ENCODE data around the gene TMEM181.

Gene TMEM181

DNA sequence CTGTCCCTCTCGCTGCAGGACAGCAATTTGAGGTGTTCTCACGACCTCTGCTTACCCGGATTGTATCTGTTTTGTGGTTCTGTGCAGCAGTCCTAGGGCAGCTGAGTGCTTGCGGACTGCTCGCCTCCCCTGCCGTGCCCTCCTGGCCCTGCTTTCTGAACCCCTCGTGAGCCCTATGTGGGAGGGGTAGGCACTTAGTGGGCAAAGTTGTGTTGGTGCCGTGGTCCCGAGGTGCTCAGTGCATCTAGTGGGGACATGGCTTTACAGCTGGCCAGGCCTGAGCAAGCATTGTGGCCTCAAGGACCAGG, 5.2 kb downstream of the TMEM181 start:
- no peak for DNase-seq

DNA sequence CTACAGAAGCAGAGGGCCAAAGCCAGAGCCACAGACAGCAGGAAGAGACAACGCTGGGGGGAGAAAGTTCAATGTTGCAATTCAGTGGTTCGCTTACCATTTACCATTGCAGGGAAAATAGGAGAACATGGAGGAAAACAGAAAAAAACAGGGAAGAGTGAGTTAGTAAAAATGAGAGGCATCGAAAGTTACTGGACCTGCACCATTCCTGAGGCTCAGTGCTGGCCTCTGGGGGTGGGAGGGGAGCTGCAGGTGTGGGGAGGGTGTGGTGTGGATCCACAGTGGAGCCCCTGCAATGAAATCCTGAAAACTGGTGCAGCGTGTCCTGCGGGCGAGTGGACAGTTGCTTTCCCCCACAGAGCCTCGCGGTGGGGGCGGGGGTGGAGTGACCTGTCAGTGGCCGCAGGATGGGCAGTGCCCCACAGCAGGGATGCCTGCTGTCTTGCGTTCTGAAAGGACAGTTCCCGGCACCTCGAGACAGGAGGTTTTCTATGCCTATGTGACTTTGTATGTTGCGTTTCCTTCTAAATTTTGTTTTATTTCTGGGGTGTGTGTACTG, 5.7 kb downstream of the TMEM181 start:
- DNase-seq: no peak

DNA sequence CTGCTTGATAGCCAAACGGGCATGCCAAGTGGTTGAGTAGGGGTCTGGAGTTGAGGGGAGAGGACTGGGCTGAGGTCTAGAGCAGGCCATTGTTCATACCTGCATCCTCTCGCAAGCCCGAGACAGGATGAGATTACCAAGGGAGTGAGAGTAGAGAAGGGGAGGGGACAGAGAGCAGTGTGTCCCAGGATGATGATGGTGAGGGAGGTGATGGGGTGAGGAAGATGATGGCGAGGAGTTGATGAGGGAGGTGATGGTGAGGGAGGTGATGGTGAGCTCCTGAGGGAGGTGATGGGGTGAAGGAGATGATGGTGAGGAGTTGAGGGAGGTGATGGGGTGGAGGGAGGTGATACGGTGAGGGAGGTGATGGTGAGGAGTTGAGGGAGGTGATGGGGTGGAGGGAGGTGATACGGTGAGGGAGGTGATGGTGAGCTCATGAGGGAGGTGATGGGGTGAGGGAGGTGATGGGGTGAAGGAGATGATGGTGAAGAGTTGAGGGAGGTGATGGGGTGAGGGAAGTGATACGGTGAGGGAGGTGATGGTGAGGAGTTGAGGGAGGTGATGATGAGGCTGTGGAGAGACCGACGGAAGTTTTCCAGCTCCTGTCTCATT, 6.4 kb downstream of the TMEM181 start:
- no peak for DNase-seq

DNA sequence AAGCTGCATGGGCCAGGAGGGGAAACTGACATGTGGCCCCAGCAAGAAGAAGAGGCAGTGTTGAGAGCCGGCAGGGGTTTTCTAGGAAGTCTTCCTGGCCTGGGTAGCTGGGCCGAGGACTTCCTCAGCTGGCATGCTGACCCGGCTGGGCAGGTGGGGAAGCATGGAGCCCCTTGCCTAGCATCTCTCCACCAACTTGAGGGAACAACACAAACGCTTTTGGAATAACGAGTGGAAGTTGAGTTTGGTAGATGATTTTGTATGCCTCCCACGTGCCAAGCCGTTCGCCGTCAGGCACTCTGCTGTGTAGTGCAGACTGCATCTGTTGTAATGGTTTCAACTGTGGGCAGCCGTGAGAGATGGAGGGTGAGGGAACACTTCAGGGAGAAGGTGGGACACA, 7.3 kb downstream of the TMEM181 start:
- DNase-seq: no peak

DNA sequence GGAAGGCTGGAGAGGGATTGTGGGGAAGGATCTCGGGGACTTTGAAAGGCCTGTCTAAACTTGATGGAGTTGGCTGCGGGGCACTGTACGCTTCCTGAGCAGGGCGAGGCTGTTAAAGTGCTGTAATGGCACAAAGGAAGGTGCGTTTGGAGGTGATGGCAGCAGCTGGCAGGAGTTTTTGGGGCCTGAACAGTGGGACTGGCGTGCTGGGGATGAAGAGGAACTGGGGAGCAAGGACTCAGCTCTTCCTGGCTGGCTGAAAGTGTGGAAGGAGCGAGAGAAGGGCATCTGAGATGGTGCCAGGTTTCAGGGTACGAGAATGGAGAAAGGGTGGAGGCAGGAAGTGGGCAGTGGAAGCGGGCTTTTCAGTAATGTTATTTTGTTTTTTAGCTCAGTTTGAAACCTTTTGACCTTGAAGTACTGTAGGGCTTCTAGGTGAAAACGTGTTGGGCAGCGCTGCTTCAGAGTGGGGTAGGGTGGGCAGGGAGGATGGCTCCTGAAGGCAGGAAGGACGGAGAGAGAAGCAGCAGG, 8.0 kb downstream of the TMEM181 start:
- no peak for DNase-seq

DNA sequence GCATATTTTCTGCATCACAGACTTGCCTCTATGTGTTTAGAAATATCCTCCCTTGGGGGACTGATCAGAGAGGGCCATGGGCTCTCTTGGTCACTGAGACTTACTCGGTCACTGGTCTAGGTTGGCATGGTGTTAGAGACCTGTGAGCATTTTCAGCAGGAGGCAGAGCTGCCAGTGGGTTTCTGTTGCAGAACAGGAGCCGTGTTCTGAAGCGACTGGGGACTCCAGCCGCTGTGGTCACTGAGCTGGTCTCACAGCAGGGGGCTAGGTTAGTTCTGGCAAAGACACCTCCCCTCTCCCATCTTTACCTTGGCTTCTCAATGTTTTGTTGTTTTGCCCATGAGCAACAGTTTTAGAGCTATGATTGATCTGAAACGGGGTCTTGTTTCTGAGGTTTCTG, 8.7 kb downstream of the TMEM181 start:
- no peak for DNase-seq

DNA sequence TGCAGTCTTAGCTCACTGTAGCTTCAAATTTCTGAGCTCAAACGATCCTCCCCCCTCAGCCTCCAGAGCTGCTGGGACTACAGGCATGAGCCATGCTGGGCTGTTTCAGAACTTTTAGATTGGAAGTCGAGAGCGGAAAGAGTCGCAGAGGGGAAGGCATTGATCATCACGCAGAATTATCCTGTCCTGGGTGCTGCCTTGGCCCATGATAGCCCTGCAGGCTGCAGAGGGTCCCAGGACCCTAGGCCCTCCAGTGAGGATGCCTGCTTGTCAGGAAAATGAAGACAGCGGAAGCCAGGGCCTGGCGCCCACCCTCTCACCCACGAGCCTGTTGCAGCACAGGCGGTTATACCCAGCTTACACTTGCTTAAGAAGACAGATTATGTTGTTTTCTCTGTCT, 9.1 kb downstream of the TMEM181 start:
- DNase-seq: no peak

DNA sequence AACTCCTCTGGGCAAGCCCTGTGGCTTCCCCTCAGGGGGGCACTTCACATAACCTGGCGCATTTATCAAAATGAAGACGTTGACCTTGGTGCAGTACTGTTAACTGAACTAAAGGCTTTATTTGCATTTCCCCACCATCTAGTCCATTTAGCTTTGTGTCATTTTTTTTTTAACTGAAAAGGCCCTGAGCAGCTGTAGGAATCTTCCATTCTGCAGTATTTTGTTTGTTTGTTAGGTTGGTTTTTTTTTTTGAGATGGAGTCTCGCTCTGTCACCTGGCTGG, 10.7 kb downstream of the TMEM181 start:
- DNase-seq: no peak

DNA sequence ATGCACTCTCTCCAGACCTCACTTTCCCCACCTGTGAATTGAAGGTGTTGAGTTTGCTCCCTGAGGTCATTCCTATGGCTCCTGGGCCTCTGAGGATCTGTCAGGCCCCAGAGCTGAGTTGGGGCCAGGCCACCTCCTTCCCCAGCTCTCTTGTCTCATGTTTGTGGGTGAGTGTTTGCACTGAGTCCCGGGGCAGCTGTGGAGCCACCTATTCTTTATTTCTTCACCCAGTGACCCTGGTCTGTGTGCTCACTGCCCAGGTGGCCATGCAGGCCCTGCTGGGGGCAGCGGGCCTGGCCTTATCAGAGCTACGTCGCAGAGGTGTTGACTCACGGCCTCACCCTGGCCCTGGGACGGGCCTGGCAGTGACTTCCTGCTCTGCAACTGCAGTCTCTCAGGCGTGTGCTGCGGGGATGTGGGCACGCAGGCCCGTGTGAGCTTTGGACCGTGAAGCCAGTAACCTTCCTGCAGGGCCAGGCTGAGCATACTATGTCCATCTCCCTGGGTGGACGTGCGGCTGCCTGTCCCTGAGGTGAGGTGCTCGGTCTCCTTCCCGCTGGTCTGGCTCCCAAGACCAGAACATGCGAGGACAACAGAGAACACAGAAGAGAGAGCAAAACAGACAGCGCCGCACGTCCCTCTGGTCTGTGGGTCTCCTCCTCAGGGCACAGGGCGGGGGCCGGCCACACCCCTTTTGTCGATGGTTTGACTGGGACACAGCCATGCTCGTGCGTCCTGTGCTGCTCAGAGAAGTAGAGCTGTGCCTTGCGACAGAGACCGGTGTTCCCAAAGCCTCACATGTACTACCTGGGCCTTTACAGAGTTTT, 12.1 kb downstream of the TMEM181 start:
- peak in 1 of 4 experiments; percentile 35 for DNase-seq

DNA sequence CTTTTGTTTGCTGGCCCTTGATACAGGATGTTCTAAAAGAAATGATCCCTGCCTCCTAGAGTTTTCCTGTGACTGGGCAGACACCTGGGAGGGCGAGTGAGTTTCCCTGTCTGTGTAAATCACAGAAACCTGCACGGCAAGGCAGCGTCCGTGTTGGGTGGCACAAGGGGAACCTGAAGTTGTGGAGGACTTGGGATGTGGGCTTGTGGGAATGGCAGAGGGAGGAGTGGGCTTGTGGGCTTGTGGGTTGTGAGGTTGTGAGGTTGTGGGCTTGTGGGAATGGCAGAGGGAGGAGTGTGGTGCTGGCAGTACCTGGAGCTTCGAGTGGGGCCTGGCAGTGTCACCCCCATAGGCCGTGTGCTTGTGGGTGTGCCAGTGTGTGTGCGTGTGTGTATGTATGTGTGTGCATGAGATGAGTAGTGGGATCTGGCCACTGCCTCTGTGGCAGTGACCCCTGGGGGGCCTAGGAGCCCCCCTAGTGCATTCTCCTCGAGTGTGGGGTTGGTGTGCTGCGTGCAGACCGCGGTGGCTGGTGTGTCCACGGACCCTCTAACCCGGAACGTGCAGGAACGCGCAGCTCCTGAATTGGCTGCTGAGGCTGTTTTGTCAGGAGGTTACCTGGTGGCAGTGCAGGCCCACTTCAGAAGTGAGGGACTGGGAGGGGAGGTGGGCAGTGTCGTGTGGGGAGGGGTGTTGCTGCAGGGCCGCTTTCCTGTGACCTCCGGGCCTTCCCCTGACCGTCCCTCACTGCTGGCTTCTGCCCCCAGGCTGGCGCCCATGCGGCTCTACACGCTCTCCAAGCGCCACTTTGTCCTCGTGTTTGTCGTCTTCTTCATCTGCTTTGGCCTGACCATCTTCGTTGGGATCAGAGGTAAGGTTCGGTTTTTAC, 13.0 kb downstream of the TMEM181 start:
- no peak for DNase-seq

DNA sequence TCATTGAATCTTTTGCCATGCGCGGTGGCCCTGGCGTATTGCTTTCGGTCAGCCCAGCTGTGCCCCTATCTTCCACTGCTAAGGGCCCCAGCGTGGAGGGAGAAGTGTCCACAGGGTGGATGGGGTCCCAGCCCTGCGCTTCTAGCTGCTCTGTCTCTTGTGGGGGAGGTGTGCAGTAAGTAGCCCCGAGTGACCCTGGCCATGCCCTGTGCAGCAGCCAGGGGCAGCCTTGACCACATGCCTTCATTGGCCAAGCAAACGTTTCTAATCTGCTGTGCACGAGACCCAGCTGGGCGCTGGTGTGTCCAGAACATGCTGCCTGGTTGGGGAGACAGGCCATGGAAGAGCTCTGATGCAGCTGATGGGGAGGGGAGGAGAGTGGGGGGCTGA, 13.6 kb downstream of the TMEM181 start:
- DNase-seq: no peak

DNA sequence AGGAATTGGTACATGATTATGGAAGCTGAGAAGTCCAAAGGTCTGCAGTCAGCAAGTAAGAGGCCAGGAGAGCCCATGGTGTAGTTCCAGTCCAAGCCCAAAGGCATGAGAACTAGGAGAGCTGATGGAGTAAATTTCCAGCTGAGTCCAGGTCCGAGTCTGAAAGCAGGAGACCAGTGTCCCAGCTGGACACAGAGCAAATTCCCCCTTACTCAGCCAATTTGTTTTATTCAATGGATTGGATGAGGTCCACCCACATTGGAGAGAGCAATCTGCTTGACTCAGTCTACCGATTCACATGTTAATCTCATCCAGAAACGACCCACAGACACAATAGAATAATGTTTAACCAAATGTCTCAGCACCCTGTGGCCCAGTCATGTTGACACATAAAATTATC, 14.9 kb downstream of the TMEM181 start:
- DNase-seq: no peak

DNA sequence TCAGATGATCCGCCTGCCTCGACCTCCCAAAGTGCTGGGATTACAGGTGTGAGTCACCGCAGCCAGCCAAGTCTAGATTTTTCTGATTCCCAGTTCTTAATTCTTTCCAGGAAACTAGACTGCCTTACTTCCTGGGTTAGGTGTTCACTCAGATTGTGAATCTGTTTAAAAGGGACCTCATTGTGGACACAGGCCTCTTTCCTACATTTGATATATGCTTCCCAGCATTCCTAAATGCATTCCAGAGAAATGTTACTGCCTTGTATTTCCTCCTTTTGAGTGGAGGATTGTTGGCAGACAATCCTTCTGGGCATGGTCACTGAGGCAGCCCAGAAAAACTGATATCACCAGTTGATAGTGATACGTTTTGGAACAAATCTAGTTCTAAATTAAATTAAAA, 15.7 kb downstream of the TMEM181 start:
- DNase-seq: no peak

DNA sequence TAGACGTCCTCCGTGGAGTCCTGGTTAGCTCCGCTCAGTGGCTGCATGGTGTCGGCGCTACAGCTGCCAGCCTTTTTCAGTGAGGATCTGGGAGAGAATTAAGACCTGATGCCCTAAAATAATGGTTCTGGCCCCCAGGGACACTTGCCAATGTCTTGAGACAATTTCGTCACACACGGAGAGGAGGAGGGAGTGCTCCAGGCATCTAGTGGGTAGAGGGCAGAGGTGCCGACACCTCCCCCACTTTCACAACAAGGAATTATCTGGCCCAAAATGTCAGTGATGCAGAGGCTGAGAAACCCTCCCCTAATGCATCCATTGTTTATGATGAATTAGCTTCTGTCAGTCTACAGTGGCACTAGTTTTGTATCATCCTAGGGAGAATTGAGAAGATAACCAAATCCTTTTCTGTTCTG, 24.4 kb downstream of the TMEM181 start:
- no peak for DNase-seq

DNA sequence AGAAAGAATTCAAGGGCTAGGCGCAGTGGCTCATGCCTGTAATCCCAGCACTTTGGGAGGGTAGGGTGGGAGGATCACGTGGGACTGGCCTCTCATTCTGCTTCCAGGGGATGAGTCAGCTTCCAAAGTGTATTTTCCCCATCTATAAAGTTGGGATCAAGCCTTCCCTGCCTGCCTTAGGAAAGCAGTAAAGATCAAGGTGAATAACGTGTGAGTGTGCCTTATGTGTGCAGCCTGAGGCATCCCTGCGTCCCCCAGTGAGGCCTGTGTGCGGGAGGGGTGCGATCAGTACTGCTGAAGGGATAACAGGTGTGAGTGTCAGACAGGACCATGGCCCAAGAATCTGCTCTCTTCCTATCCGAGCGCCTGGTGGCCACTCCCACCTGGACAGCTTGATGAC, 26.8 kb downstream of the TMEM181 start:
- no peak for DNase-seq

DNA sequence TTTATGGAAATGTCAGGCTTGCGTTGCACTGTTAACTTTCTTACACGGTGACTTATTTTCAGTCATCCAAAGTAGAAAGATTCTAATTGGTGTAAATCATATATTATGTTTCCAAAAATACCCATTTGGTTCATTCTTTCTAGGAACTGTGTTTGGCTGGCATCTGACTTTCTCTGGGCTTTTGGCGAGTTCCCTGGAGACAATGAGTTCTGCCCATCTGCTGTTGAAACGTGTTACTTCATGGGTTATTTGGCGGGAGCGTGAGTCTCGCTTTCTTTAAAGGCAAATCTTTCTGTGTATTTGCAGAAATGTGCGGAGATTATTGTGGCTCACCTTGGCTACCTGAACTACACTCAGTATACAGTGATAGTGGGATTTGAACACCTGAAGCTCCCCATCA, 29.5 kb downstream of the TMEM181 start:
- DNase-seq: no peak

DNA sequence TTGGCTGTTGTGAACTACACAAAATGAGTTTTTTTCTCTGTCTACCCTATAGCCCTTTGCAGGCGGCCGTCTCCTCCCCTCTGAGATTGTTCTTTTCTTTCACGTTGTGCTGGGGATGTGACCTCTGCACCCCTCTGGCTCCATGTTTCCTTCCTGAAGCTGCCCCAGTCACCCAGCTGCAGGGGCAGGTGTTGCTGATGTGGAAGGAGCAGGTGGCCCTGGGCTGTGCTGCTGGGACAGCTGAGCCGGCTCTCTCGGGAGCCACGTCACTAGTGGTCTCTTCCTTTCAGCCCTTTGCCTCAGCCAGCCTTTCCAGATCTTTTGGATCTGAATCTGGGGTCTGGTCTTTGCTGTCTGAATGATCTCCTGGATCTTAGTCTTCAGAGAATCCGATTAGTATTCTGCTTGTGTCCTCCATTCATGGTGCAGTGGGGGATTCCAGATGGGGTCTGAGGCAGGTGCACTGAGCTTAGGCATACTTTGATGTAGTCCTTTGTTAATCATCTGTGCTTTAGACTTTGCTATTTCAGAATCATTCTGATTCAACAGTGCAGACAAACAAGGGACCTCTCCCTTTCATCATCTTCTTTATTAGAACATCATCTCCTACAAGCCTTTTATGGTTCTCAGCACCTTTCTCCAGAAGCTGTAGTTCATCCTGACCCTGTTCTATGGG, 31.4 kb downstream of the TMEM181 start:
- DNase-seq: no peak

DNA sequence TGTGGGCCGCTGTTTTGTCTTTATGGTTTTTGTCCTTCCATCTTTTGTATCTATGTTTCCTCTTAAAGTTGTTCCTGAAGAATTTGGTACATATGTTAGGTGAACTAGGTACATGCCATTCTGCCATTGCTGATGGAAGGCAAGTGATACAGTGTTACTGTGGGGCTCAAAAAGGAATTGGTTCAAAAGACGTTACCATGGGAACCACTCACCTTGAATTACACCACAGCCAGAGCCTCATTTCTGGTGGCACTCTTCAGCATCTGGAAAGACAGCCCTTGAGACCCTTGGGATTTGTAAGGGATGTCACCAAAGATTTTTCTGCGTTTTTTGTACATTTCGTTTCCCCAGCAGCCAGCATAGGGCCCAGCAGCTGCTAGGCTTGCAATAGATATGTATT, 31.9 kb downstream of the TMEM181 start:
- DNase-seq: no peak

DNA sequence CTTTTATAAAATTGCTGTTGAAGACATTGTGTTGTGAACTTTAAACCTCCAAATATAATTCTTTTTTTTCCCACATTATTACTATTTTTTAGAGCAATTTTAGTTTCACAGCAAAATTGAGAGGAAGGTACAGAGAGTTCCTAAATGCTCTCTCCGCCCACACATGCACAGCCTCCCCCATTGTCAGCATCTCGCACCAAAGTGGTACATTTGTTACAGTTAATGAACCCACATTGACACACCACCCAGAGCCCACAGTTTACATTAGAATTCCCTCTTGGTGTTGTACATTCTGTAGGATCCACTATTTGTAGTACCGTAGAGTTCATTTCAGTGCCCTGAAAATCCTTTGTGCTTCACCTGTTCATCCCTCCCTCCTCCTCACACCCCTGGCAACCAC, 33.8 kb downstream of the TMEM181 start:
- no peak for DNase-seq

DNA sequence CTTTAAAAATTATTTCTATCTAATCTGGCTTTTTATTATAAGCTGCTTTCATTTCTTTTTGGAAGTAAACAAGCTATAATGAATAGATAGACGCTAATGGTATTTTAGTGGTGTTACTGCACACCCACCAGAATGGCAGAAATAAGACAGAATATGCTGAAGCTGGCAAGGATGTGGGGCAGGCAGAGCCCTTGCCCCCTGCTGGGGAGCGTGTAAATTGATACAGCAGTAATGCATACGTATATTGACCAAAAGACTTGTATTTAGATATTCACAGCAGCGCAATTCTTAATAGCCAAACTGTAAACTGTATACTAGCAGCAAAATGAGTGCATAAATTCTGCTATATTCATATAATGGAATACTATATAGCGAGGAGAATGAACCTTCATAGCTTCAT, 35.3 kb downstream of the TMEM181 start:
- peak in 3 of 4 experiments; percentile 17 to 34 (median 33) for DNase-seq

DNA sequence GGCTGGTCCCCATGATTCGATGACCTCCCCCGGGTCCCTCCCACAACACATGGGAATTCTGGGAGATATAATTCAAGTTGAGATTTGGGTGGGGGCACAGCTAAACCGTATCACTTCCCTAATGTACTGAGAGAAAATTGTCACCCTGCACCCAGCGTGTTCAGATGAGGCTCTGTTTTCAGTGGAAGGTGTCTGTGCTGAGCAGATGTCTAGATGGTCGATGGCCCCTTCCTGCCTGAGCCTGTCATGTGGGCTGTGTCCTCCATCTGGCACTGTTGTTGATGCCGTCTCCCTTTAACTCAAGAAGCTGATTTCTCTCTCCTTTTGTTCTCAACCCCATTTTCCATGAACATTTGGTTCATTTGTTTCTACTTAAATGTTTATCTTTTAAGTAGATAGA, 37.0 kb downstream of the TMEM181 start:
- no peak for DNase-seq

DNA sequence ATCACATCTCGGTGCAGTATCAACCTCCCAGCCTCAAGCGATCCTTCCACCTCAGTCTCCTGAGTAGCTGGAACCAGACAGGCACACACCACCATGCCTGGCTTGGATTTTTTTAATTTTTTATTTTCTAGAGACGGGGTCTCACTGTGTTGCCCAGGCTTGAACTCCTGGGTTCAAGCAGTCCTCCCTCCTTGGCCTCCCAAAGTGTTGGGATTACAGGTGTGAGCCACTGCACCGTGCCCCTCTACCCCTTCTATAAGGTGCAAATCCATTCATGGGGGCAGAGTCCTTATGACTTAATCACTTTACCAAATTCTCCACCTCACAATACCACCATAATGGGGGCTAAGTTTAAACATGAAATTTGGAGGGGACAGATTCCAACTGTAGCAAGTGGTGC, 37.7 kb downstream of the TMEM181 start:
- no peak for DNase-seq

DNA sequence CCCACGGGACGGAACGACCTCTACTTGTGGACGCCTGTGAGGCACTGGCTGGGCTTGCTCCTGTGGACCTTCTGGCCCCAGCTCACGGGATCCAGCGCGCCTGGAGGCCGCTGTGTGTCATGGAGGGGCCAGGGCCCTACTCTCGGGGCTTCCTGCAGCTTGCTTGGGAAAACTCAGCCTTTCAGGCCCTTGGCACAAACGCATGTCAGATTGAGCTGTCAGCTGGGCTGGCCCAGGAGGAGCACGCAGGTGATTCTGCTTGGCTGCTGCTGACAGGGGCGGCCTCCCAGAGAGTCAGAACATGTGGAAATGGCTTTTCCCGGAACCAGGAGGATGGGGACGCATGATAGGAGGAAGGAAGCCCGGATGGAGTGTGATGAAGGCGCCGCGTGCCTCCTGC, 39.7 kb downstream of the TMEM181 start:
- DNase-seq: no peak

Measured in suppressor macrophage (primary cell).